ENCODE results near the gene ABTB1.
"Not testable (repeated sequence)": the region's sequence is repeated elsewhere in the genome, so short reads cannot be mapped to it uniquely, and the experiment has no call there.

ABTB1 gene

GRCh38 chr3:127702151-127702578 is 29.4 kb downstream of the ABTB1 start:
- DNase-seq (ENCODE audit: low read depth, low spot score), result no peak

GRCh38 chr3:127704840-127705239 is 32.1 kb downstream of the ABTB1 start:
- DNase-seq (ENCODE audit: low read depth, low spot score), result not testable (repeated sequence)

- DNase-seq (ENCODE audit: low read depth, low spot score), result no peak
Observed at GRCh38 chr3:127706312-127706711, 33.6 kb downstream of the ABTB1 start.

DNA sequence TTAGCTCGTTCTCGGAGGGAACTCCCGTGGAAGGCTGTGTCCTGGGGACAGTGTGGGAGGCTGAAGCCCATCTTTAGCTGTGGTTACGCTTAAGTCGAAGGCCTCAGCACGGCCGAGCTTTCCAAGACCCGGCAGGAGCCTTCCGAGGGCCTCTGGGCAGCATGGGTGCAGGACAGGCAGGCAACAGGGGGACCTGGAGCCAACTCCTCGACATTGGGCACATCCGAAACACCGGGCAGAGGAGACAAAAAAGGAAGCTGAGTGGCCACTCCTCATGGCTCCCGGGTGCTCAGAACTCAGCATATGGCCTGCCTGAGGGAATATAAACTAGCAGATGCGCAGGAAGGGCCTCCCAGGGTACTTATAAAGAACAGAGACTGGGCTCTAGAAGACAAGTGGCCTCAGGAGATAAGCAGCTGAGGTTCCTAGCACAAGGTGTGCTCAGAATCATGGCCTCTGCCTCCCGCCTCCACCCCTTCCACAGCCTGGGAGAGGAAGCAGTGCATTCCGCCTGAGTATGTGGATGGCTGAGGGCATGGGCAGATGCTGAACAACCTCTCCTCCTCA is 34.1 kb downstream of the ABTB1 start:
- DNase-seq (ENCODE audit: low read depth, low spot score), result no peak

GRCh38 chr3:127707851-127708411 is 35.2 kb downstream of the ABTB1 start:
- no peak for DNase-seq (ENCODE audit: low read depth, low spot score)

DNA sequence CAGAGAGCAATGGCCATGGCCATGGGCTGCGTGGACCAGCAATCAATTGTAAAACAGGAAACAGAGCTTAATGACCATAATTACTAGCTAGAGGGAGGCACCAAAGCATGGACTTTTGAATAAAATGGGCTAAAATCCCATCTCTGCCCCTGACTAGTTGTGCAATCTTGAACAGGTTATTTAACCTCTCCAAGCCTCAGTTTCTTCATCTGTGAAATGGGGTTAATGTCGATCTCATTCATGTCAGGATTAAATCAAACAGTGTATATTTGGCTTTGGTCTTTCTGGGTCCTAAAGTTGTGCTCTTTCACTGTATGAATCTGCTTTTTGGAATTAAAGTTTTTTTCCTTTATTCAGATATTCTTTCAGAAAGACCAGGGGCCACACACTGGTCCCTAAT is 36.1 kb downstream of the ABTB1 start:
- no peak for DNase-seq (ENCODE audit: low read depth, low spot score)

DNA sequence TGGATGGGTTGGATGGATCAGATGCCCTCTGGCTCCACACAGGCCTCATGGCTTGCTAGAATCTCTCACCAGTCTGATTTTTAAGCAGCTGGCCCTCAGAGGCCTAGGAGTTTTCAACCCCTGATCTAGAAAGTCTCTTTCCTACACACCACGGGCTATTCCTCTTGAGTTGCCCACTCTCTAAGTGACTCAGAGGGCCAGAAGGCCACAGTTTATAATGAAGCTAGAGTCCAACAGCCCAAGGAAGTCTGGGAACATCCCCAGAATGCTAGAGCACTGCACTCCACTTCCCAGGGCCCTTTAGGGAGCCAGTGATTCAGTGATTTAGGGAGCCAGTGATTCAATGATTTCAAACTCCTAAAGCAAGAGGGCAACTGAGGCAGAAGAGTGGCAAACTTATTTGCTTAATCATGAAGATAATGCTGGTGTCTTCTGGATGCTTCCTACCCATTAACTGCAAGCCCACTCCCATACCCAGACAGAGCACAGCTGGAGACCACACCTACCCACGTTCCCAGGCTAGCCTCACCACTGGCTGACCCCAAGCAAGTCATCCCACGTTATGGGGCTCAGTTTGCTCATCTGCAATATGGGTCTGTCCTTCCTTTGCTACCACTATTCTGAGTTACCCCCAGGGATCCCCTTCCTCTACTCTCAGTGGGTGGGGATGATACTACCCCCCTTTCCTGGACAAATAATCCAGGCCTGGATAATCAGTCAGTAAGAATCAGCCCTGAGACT is 36.7 kb downstream of the ABTB1 start:
- DNase-seq (ENCODE audit: low read depth, low spot score), result no peak

GRCh38 chr3:127710155-127710941 is 37.6 kb downstream of the ABTB1 start:
- no peak for DNase-seq (ENCODE audit: low read depth, low spot score)

- DNase-seq (ENCODE audit: low read depth, low spot score), result no peak
Observed at GRCh38 chr3:127711021-127711695, 38.4 kb downstream of the ABTB1 start.

GRCh38 chr3:127711896-127712295 is 39.1 kb downstream of the ABTB1 start:
- DNase-seq (ENCODE audit: low read depth, low spot score), result no peak

DNA sequence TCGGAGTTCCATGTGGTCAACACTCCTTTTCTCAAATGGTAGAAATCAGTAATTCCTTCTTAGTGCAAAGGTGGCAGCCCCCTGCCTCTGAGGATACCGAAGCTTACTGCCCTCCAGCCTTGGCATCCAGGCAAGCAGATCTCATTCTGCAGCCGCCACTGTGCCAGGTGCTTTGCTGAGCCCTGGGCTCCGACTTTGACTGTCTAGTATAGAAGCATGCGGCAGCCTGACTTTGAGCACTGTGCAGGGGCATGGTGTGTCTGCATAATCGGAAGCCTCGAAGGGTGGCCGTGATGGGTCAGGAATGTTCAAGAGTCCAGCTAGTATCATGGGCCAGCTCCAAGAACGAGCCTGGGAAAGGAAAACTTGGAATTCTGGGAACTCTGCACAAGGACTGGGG is 39.7 kb downstream of the ABTB1 start:
- DNase-seq (ENCODE audit: low read depth, low spot score), result no peak

DNA sequence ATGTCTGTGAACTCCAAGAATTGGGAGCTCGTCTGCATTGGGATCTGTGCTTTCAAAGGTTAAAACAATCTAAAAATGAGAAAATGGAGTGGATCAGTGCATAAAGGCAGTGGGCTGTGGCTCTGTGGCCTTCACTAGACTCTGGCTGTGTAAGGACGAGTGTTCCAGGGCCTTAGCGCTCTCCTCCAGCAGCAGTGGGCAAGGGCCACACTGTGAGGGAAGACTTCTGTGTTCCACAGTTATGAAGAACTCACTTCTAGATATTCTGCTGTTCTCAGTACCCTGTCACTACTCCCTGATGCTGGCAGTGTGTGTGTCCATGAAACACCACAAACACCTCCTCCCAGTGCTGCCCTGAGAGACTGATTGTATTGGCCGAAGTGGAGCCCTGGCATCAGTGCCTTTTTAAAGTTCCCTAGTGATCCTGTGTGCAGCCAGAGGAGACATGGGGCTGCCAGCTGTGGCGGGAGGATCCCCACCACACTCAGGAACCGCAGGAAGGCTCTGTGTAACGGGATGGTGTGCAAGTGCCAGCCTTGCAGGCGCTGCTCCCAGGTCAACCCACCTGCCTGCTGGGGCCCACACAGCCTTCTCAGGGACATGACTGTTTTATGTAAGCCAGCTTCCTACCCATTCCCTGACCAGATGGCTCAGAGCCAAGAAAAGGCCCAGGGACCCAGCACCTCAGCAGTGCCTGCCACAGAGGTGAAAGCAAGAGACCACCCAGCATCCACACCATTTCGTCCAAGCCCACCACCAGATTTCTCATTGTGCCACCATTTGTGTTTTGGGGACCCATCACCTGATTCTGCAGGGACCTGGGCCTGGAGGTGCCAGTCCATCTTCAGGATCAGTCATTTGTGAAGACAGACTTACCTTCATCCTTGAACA is 40.4 kb downstream of the ABTB1 start:
- DNase-seq (ENCODE audit: low read depth, low spot score), result no peak

DNA sequence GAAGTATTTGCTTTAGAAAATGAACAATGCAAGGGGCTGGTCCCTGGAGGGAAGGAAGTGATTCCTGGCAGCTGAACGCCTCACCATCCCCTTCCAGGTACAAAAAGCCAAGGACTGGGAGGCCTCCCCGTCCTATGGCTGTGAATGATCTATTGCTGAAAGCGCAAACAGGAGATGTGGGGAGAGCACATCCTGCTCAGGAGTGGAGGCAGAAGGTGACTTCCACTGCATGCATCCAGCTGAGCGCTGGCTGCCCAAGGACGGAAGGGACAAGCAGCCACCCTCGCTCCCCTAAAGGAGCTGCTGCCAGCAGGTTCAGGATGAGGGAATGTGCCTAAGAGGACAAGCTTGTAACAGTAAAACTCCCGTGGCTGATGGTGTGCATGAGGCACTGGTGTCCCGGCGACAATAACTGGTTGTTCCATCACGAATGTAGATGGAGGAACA is 41.4 kb downstream of the ABTB1 start:
- no peak for DNase-seq (ENCODE audit: low read depth, low spot score)

DNA sequence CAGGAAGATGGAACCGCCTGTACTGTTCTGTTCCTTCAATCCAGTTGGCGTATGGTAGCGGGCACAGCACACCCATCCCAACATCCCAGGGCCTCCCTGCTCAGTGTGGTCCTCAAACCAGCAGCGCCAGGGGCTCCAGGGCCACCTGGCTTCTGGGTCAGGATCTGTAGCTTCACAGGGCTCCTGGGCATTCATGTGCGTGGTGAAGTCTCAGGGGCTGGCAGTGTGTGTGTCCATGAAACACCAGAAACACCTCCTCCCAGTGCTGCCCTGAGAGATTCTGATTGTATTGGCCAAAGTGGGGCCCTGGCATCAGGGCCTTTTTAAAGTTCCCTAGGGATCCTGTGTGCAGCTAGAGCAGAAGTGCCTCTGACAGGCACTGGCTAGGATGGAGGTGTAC is 42.1 kb downstream of the ABTB1 start:
- DNase-seq (ENCODE audit: low read depth, low spot score), result no peak

- DNase-seq (ENCODE audit: low read depth, low spot score), result no peak
Observed at GRCh38 chr3:127715532-127715931, 42.8 kb downstream of the ABTB1 start.

DNA sequence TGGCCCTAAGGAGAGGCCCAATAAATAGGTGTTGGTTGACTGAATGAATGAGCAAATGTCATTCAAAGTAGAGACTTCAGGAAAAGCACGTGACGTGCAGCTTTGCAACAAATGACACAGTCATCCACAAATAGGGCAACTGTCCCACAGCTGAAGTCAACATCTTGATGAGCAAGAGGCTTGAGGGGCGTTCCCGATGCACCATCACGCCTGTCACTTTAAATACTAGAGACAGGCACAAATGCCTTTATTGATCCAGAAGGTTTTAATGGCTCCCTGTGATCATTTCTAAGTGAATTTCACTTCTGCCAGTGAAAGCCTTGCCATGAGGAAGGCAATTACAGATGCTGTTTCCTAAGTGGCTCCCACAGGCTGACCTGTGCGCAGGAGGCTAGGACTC is 43.6 kb downstream of the ABTB1 start:
- DNase-seq (ENCODE audit: low read depth, low spot score), result no peak

DNA sequence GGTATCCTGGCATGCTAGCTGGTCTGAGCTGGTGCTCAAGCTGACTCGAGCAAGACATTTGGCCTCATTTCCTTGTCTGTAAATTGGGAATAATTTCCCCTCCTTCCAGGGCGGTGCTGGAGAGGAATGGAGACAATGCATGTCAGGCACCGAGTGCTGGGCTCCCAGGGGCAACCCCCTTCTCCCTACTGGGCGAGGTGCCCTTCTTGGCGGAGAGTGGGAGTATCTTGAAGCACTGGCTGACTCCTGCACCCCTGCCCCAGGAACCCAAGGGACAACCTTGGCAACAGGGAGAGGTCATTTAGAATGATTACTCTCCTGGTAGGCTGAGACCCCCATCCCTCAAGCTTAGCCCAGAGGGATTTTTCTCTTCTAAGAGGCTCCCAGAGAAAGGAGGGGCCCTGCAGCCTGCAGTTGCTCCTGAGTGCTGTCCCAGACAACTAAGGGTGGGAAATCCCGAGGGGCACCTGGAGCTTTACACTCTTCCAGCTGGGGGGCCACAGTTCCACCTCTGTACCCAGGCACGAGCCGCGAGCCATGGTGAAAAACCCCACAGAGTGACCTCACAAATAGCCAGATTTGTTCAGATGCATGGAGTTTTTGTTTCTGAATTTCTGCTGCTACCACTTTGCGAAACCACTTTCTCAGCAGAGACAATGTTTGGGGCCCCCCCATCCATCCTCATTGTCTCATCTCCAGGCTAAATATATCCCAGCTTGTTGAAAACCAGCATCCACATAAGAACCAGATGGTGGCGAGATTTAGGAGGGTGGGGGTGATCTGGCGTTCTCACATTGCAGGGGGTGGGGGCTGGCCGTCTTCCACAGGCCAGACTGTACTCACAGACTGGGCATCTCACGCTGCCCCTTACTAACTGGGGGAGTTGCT is 44.8 kb downstream of the ABTB1 start:
- DNase-seq (ENCODE audit: low read depth, low spot score), result no peak

GRCh38 chr3:127718245-127718915 is 45.6 kb downstream of the ABTB1 start:
- DNase-seq (ENCODE audit: low read depth, low spot score), result no peak

GRCh38 chr3:127718916-127719290 is 46.2 kb downstream of the ABTB1 start:
- no peak for DNase-seq (ENCODE audit: low read depth, low spot score)
